ENCODE results near the gene MBOAT7.
A peak's percentile ranks its signal among the peaks of the same experiment; 100 is the strongest.
"Not testable (repeated sequence)": the region's sequence is repeated elsewhere in the genome, so short reads cannot be mapped to it uniquely, and the experiment has no call there.

MBOAT7 gene

DNA sequence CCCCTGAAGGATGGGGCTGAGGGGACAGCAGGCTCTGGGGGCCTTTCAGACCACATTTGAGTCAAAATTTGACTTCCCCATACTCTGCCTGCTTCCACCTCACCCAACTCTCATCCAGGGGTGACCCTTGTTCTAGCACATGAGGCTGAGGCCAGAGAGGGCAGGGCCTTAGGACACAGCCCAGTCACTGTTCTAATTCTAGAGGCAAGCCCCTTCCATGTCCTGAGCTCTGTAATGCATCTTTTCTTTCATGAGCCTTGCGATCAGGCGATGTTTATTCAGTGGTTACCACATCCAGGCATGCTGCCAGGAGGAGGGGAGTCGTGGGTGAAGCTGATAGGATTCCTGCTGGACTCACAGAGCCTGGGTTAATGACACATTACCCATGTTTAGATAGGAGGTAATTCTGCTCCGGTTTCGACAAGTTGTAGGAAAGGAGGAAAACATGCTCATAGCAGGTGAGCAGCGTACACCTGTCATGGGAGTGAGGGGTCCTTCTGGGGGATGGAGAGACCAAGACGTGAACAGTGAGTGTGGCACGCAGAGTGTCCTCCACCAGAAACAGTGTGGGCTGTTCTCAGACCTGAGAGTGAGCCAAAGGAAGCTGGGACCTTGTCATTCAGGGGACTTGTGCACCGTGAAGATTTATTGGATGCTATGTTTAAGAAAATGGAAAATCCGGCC lies 20.6 kb upstream of the MBOAT7 start:
- no peak for DNase-seq (ENCODE audit: insufficient read length, low spot score)
- no peak for FAIRE-seq

DNA sequence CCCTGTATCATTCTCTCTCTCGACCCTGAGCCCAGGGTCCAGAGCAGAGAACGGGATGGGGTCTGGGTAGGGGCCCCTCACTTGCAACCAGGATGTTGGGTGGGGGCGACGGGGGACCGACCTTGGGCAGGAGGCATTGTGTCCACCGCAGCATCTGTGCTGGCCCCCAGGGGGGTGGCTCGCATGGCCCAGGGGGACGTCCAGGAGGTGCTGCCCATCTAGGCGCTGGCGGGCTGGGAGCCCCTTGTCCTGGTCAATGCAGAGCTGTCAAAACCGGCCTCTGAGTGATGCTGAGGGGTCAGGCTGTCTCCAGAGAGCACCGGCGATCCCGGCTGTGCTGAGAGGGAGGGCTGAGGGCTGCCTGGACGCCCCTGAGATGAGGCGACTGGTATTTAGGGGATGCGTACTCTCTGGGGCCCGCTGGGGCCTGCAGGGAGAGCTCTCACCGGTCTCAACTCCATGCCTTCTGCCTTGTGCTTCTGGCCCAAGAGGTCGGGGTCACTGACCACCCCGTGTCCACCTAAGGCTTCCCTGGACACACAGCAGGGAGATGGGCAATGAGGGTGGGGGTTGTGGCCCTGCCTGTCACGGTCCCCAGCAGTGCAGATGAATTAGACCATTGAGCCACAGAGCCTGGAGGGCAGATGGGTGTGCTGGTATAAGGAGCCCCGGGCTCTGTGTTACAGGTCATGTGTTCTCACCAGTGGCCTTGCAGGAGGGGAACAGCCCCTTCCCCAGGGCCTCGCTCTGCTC lies 19.9 kb upstream of the MBOAT7 start:
- DNase-seq (ENCODE audit: insufficient read length, low spot score) (no peak), FAIRE-seq (no peak)

DNA sequence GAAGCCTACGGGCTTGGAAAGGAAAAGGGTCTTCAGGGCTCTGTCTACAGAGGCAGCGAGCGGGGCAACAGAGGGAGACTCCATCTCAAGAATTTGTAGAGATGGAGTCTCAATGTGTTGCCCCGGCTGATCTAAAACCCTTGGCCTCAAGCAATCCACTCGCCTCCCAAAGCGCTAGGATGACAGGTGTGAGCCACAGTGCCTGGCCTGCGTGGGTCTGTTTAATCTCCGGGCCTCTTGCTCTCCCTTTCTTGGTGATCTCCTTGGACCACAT lies 19.3 kb upstream of the MBOAT7 start:
- FAIRE-seq = no peak
- DNase-seq (ENCODE audit: insufficient read length, low spot score) = no peak

DNA sequence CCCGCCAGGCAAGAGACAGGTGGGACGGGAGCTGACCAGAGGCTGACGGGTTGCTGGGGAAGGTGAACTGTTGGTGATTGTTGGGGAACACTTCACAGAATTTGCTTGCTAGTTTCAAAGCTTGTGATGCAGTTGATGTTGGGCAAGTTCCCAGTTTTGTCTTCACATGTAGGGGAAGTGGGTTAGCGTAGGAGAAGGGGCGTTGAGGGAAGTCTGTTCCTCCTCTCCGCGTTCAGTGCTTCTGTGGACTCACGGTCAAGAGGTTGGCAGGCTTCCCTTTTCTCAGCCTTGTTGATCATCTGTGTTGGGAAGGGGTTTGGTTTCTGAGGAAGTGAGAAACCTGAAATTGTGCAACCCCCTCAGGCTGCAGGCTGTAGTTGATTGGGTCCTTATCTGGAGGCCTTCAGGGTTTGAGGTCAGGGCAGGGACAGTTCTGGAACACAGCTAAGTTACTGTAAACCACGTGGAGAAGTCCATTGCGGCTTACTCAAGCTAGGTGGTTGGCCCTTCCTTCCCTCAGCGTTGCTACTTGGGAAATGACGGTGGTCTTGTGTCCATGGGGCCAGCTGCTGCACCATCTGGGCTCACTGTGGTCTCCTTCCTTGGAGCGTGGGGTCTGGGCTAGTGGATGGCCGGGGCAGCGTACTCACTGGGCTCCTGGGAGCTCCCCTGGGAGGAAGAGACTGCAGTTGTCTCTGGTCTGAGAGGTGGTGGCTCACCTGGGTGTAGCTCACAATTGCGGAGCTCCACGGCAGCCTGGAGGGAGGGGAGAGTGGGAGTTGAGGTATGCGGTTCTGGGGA lies 18.8 kb upstream of the MBOAT7 start:
- DNase-seq (ENCODE audit: insufficient read length, low spot score) (no peak), FAIRE-seq (peak; percentile 78)

DNA sequence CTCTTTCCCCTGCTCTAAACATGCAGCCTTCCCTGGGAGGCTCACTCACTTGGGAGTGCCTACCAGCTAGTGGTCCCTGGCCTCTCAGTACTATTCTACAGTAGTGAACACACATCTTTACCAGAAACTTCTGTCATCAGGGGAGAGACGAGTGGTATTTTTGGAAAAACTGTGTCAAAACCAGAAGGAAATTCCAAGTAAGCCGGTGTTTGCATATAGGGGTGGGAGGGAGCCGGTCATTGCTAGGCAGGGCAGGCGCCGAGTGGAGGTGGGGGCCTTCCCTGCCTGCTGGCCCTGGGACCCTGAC lies 18.2 kb upstream of the MBOAT7 start:
- FAIRE-seq (no peak), DNase-seq (ENCODE audit: insufficient read length, low spot score) (no peak)

DNA sequence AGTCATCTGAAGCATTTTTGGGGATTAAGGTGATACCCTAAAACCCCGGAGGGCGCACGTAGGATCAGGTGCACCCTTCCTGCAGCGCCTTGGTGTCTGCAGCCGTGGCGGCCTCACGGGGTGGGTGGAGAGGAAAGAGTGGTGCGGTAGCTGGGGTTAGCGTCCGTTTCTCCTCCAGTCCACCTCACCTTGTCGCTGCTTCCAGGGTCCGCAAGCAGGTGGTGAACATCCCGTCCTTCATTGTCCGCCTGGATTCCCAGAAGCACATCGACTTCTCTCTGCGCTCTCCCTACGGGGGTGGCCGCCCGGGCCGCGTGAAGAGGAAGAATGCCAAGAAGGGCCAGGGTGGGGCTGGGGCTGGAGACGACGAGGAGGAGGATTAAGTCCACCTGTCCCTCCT lies 17.8 kb upstream of the MBOAT7 start:
- FAIRE-seq = not testable (repeated sequence)

DNA sequence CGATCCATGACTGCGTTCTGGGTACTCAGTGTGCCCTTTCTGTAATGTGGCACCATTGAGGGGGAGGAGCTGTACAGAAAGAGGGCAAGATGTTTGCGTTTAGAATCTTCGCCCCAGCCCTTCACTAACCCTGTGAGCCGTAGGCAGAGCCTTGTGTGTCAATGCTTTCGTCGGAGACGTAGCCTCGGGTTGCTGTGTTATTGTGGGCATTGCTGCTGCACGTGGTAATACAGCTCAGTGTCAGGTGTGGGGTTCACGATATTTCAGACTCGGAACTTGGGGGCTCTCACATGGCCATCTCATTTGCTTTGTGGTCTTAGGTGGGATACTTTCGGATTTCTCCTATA lies 17.4 kb upstream of the MBOAT7 start:
- FAIRE-seq = no peak
- no peak for DNase-seq (ENCODE audit: insufficient read length, low spot score)

More for the DNA sequence above, 17.8 kb upstream of the MBOAT7 start:
- not testable (repeated sequence) for DNase-seq (ENCODE audit: insufficient read length, low spot score)

DNA sequence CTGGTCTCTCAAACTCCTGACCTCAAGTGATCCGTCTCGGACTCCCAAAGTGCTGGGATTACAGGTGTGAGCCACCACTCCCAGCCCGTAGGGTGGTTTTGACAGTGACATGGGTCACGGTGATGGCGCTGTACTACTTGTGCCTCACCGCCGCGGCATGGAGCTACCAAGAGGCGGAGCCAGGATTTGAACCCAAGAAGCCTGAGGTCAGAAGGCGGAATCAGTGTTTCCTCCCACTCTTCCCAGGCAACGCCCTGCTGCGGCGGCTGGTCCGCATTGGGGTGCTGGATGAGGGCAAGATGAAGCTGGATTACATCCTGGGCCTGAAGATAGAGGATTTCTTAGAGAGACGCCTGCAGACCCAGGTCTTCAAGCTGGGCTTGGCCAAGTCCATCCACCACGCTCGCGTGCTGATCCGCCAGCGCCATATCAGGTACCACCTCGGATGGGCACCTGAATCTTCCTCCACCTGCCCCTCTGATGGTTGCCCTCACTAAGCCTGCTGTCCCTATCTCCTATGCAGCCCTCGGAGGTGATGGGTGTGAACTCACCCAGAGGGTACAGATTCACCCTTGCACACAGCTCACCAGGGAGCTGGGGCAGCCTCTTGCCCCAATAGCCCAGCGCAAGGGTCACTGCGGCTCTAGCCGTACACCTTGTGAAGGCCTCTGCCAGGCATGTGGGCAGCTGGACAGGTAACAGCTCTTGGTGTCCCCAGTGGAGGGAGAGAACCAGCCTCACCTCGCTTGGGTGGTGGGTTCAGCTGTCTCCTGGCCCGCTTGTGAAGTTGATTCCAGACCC lies 16.9 kb upstream of the MBOAT7 start:
- DNase-seq (ENCODE audit: insufficient read length, low spot score) (no peak), FAIRE-seq (no peak)

DNA sequence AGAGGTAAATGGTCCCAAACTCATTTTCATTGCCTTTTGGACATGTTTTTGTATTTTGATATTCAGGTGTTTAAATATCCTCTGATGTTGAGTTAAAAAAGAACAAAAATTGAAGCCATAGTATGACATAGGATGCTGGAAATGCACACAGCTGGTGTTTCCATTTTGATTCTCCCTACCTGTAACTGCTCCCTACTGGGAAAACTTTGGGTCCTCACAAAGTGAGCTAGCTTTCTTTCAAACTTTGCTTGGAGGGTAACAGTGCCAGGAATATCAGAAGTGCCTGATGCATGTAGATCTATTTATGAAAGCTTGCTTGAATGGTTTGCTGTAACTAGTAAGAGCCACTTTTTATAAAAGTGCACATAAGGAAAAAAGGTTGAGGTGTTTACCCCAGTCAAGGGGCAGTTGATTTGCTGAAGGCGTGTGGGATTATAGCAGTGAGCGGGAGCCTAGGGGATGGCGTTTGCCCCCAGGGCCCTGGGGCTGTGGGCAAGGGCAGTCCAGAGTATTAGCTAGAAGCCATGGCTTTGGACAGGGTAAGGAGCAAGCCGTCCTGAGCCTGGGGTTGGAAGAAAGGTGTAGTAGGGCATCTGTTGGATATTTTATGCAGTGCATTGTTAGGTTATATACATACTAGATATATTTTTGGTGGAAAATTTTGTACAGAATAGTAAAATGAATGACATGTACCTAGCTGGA lies 15.5 kb upstream of the MBOAT7 start:
- FAIRE-seq = no peak
- DNase-seq (ENCODE audit: insufficient read length, low spot score) = no peak

DNA sequence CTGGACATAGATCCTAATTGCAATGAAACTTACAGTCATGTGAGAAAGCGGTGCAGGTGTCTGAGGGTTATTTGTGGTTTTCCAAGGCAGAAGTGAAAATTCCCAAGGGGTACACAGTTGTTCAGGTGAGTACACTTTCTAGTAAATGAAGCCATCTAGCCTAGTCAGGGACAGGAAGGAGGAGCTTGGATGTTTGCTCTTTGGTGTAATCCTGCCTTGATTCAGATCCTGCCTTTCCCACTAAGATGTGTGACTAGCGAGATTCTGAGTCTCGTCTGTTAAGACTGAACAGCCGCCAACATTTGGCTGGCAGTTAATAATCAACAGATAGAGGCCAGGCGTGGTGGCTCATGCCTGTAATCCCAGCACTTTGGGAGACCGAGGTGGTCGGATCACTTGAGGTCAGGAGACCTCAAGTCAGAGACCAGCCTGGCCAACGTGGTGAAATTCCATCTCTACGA lies 13.8 kb upstream of the MBOAT7 start:
- FAIRE-seq = no peak
- DNase-seq (ENCODE audit: insufficient read length, low spot score) = no peak

DNA sequence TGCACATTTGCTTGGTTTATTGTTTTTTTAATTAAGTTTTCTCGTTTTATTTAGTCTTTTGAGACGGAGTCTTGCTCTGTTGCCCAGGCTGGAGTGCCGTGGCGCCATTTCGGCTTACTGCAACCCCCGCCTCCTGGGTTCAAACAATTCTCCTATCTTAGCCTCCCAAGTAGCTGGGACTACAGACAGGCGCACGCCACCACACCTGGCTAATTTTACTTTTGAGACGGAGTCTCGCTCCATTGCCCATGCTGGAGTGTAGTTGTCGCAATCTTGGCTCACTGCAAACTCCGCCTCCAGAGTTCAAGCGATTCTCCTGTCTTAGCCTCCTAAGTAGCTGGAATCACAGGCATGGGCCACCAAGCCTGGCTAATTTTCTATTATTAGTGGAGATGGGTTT lies 12.6 kb upstream of the MBOAT7 start:
- FAIRE-seq = no peak
- no peak for DNase-seq (ENCODE audit: insufficient read length, low spot score)

DNA sequence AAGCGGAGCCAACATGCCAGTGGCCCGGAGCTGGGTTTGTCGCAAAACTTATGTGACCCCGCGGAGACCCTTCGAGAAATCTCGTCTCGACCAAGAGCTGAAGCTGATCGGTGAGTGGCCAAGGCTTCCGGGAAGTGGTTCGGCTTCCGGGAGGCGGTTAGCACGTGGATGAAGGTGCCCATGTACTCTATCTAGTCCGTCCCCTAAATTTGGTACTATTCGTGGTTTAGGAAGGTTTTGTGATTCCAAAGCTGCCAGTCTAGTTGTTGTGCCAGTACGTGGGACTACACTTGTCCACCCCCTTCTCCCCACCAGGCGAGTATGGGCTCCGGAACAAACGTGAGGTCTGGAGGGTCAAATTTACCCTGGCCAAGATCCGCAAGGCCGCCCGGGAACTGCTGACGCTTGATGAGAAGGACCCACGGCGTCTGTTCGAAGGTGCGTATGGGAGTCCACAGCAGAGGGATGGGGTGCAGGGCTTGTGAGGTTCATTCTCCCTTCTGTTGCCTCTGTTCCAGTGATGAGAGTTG lies 11.9 kb upstream of the MBOAT7 start:
- no peak for DNase-seq (ENCODE audit: insufficient read length, low spot score)
- FAIRE-seq = no peak

DNA sequence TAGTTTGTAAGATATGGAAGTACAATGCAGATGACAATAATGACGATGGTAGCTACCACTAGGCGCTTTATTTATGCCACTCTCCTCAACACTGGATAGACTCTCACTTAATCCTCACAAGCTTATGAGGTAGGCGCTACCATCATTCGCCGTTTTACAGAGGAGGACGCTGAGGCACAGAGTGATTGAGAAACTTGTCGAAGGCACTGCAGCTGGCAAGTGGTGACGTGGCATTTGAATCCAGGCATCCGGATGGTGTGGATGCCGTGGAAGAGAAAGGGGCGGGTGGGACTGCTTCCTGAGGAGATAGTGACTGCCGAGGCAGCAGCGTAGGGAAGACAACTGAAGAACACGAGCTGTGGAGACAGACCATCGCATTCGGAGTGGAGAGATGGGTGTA lies 10.0 kb upstream of the MBOAT7 start:
- no peak for FAIRE-seq
- DNase-seq (ENCODE audit: insufficient read length, low spot score) = no peak

DNA sequence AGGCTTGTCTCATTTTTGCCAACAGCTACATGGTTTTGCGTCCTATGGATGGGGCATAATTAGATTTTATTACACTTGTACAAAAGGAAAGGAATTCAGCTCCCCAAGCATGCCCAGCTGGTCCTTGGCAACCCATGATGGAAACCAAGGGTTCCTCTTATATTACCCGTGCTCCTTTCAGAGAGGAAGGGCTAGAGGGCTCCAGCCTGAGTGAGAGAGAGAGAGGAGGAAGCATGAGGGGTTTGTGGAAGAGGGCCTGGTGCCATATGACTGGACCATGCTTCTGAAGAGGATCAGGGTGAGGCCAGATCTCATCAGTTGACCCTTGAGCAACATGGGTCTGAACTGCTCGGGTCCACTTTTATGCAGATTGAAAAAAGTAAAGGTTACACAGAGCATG lies 7.7 kb upstream of the MBOAT7 start:
- FAIRE-seq = no peak
- DNase-seq (ENCODE audit: insufficient read length, low spot score) = no peak

DNA sequence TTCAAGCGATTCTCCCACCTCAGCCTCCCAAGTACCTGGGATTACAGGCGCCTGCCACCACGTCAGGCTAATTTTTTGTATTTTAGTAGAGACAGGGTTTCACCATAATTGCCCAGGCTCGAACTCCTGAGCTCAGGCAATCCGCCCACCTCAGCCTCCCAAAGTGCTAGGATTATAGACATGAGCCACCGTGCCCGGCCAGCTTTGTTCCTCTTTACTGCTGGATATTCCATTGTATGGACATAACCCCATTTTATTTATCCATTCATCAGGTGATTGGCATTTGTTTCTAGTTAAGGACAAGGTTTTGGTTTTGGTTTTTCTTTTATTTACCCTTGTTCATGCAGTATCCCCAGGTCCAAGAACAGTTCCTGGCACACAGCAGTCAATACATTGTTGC lies 7.2 kb upstream of the MBOAT7 start:
- DNase-seq (ENCODE audit: insufficient read length, low spot score) = no peak
- no peak for FAIRE-seq

DNA sequence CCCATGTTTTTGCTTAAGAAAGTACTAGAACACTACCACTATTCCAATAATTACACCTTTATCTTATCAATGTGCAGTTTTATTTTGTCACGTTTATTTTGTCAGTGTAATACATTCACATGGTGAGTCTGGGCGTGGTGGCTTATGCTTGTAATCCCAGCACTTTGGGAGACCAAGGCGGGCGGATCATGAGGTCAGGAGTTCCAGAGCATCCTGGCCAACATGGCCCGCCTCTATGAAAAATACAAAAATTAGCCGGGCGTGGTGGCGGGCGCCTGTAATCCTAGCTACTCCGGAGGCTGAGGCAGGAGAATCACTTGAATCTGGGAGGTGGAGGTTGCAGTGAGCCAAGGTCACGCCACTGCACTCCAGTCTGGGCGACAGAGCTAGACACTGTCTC lies 5.1 kb upstream of the MBOAT7 start:
- not testable (repeated sequence) for DNase-seq (ENCODE audit: insufficient read length, low spot score); FAIRE-seq

DNA sequence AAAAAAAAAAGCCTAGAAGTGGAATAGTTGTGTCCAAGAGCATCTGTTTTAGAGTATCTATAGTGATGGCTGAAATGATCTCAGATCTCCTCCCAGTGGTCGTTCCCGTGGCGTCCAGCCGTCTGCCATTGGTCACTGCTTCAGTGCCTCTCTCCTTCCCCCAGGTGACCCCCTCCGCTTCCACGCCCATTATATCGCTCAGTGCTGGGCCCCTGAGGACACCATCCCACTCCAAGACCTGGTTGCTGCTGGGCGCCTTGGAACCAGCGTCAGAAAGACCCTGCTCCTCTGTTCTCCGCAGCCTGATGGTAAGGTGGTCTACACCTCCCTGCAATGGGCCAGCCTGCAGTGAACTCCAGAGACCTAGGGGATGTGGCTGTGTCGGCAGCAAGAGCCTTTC lies 3.6 kb upstream of the MBOAT7 start:
- DNase-seq (ENCODE audit: insufficient read length, low spot score) (no peak), FAIRE-seq (no peak)

DNA sequence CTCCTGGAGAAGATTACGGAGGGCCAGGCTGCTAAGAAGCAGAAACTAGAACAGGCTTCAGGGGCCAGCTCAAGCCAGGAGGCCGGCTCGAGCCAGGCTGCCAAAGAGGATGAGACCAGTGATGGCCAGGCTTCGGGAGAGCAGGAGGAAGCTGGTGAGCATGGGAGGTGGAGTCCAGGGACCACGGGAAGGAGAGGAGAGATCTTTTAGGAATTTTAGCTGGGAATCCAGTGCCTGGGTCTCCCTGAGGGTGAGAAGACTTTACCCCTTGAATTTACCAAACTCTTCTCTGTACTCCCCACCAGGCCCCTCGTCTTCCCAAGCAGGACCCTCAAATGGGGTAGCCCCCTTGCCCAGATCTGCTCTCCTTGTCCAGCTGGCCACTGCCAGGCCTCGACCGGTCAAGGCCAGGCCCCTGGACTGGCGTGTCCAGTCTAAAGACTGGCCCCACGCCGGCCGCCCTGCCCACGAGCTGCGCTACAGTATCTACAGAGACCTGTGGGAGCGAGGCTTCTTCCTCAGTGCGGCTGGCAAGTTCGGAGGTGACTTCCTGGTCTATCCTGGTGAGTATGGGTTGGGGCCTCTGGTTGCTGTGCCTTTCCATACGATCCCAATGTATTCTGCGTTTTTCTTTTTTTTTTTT lies 2.6 kb upstream of the MBOAT7 start:
- FAIRE-seq (no peak), DNase-seq (ENCODE audit: insufficient read length, low spot score) (no peak)

DNA sequence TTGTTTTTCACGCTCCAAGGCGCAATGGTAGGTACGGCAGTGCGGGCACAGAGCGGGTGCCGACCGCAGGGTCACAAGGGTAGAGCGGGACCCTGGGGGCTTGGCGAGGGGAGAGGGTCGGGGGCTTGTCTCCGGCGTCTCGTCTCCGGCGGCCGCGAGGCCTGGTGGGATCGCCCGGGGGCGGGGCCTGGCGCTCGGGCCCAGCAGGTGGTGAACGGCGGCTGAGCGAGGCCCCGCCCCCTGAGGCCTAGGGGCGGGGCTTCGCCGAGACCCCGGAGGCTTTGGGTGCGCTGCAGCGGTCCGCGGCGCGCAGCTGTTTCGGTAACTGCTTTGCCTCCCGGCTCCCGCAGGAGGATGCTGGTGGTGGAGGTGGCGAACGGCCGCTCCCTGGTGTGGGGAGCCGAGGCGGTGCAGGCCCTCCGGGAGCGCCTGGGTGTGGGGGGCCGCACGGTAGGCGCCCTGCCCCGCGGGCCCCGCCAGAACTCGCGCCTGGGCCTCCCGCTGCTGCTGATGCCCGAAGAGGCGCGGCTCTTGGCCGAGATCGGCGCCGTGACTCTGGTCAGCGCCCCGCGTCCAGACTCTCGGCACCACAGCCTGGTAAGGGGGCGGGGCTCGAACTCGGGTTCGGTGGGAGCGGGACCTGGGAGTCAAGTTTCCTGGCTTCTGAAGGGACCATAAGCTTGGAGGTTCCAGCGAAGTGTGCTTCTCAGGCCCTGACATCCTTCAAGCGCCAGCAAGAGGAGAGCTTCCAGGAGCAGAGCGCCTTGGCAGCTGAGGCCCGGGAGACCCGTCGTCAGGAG lies 1.8 kb upstream of the MBOAT7 start, which contains the start of gene TSEN34:
Gene TSEN34, plus strand, starts transcription at position 298 of the 800 bp plus-strand sequence. Its CDS starts 57 bp downstream, at position 355.
- FAIRE-seq = peak; percentile 71
- DNase-seq (ENCODE audit: insufficient read length, low spot score) = no peak
